ENCODE data around the gene SMARCA4. TPM values are rescaled to one million over a fixed set of nuclear protein-coding genes. Genes with fewer than 3 reads are reported as not detected.
A peak's percentile ranks its signal among the peaks of the same experiment; 100 is the strongest.
"Not testable (repeated sequence)": the region's sequence is repeated elsewhere in the genome, so short reads cannot be mapped to it uniquely, and the experiment has no call there.

The SMARCA4 gene
- total and polyA plus RNA-seq, 4 donors = 15.9 to 35.4 (median 22.5) TPM

- H3K9me3 ChIP-seq (ENCODE audit: control insufficient read depth in 4 of 4, low read length in 3 of 4) = no peaks in the 10 kb centered on the region
- H3K27ac ChIP-seq (ENCODE audit: low read depth in 1 of 2, low read length in 2 of 2) = no peak overlapping the region
- no peak for DNase-seq (ENCODE audit: low spot score)
- H3K4me3 ChIP-seq (ENCODE audit: low read depth in 1 of 3, low read length in 3 of 3) = no peak overlapping the region
- H3K4me1 ChIP-seq (ENCODE audit: control insufficient read depth in 4 of 4, insufficient read depth in 4 of 4, low read length in 3 of 4) = no peaks in the 10 kb centered on the region
- no peak overlapping the region for H3K9ac ChIP-seq (ENCODE audit: low read depth in 1 of 2, low read length in 2 of 2)
- TF ChIP-seq SP1 (IDR thresholded peaks at IDR 0.05) (no peak), CTCF (IDR thresholded peaks at IDR 0.05; ENCODE audit: low read depth, low read length, missing input control) (no peak), RXRA (IDR thresholded peaks at IDR 0.05) (no peak), NR2F2 (IDR thresholded peaks at IDR 0.05) (no peak), JUND (IDR thresholded peaks at IDR 0.05) (no peak), REST (IDR thresholded peaks at IDR 0.05) (no peak), ZBTB33 (IDR thresholded peaks at IDR 0.05) (no peak), RAD21 (IDR thresholded peaks at IDR 0.05) (no peak), EGR1 (IDR thresholded peaks at IDR 0.05; ENCODE audit: low read depth in 2 of 2) (no peak), FOXA1 (IDR thresholded peaks at IDR 0.05) (no peak), TAF1 (conservative IDR thresholded peaks at IDR 0.05) (no peak), HNF4G (IDR thresholded peaks at IDR 0.05) (no peak)
- WGBS = 82% methylated on average over 6 of the region's 6 CpGs
- H3K27me3 ChIP-seq (ENCODE audit: control insufficient read depth in 4 of 4, insufficient read depth in 4 of 4, low read length in 3 of 4) = no peaks in the 10 kb centered on the region
- no peaks in the 10 kb centered on the region for H3K36me3 ChIP-seq (ENCODE audit: control insufficient read depth in 4 of 4, insufficient read depth in 3 of 4, low read depth in 1 of 4, low read length in 3 of 4)
These were observed 8.0 kb upstream of the SMARCA4 start for GRCh38 chr19:10952809-10953208.

- Histone ChIP-seq H3K27ac (ENCODE audit: low read depth in 1 of 2, low read length in 2 of 2) (peak overlapping the region in 1 of 2 donors; percentile 83), H3K4me3 (ENCODE audit: low read depth in 1 of 3, low read length in 3 of 3) (peak overlapping the region in 2 of 3 donors; percentile 63 to 99), H3K4me1 (ENCODE audit: control insufficient read depth in 4 of 4, insufficient read depth in 4 of 4, low read length in 3 of 4) (peaks cover 0 to 10% (median 8%) of the 10 kb centered on the region in 4 donors)
- WGBS = 87% methylated on average over 19 of the region's 19 CpGs
- H3K27me3 ChIP-seq (ENCODE audit: control insufficient read depth in 4 of 4, insufficient read depth in 4 of 4, low read length in 3 of 4); H3K36me3 ChIP-seq (ENCODE audit: control insufficient read depth in 4 of 4, insufficient read depth in 3 of 4, low read depth in 1 of 4, low read length in 3 of 4); DNase-seq (ENCODE audit: low spot score); H3K9me3 ChIP-seq (ENCODE audit: control insufficient read depth in 4 of 4, low read length in 3 of 4); H3K9ac ChIP-seq (ENCODE audit: low read depth in 1 of 2, low read length in 2 of 2): not testable (repeated sequence)
These were observed 1.4 kb upstream of the SMARCA4 start for GRCh38 chr19:10959277-10959968.

Measured in liver (tissue), 9 donors.